ENCODE data around the gene ABHD14A.

Gene ABHD14A

DNA sequence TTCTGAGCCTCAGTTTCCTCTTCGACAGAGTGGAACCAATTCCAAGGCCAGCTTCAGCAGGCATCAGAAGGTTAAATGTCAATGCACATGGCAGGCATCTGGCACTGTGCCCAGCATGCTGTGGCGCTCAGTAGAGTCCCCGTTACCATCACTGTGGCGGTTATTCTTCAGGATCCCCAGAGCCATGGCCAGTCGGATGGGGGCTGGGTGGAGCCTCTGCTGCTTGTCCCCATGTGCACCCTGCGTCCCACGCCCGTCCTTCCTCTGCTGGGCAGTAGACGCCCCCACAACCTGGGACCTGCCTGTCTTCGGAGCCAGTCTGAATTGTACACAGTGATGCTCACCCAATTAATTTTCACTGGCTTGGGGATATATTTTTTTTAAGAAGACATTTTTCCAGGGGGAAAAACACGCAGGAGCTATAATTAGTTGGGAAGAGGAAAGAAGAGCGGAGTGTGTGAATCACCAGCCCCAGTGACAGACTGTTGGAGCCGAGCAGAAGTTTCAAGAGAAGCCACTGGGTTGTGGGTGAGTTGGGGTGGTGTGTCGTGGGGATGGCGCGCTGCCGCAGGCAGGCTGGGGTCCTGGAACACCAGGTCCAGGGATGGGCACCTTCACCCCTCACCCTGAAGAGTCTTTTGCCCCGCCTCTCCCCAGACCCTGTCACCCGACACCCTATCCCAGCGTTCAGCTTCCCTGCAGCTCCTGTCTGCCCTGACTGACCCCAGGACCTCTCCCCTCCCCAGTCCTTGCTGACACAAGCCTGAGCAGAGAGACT, 47.6 kb downstream of the ABHD14A start:
- Histone ChIP-seq H3K4me2 (ENCODE audit: low read depth, low read length) (no peak overlapping the region), H4K20me1 (ENCODE audit: insufficient read depth, low read length) (no peaks in the 10 kb centered on the region), H3K4me3 (ENCODE audit: low read length) (no peak overlapping the region), H3K9me2 (replicated peaks; ENCODE audit: insufficient read depth, low read length) (no peaks in the 10 kb centered on the region), H3K27me3 (replicated peaks; ENCODE audit: insufficient read depth, low read length) (no peaks in the 10 kb centered on the region), H3K9ac (ENCODE audit: low read length) (no peak overlapping the region), H3K4me1 (ENCODE audit: low read length) (no peaks in the 10 kb centered on the region), H3K79me2 (ENCODE audit: low read length) (no peaks in the 10 kb centered on the region), H3K27ac (ENCODE audit: low read length) (no peak overlapping the region), H3F3A (ENCODE audit: insufficient read depth, low read length) (no peaks in the 10 kb centered on the region), H2AFZ (ENCODE audit: low read length) (no peak overlapping the region), H3K9me3 (replicated peaks; ENCODE audit: insufficient read depth, low read length) (no peaks in the 10 kb centered on the region), H3K36me3 (replicated peaks; ENCODE audit: insufficient read depth, low read length) (no peaks in the 10 kb centered on the region)
- no peak for DNase-seq
- TF ChIP-seq, protein P1, sequence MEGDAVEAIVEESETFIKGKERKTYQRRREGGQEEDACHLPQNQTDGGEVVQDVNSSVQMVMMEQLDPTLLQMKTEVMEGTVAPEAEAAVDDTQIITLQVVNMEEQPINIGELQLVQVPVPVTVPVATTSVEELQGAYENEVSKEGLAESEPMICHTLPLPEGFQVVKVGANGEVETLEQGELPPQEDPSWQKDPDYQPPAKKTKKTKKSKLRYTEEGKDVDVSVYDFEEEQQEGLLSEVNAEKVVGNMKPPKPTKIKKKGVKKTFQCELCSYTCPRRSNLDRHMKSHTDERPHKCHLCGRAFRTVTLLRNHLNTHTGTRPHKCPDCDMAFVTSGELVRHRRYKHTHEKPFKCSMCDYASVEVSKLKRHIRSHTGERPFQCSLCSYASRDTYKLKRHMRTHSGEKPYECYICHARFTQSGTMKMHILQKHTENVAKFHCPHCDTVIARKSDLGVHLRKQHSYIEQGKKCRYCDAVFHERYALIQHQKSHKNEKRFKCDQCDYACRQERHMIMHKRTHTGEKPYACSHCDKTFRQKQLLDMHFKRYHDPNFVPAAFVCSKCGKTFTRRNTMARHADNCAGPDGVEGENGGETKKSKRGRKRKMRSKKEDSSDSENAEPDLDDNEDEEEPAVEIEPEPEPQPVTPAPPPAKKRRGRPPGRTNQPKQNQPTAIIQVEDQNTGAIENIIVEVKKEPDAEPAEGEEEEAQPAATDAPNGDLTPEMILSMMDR (IDR thresholded peaks at IDR 0.05; ENCODE audit: low read length): no peak
- TF ChIP-seq EZH2phosphoT487 (IDR thresholded peaks at IDR 0.05; ENCODE audit: low read length) (no peak), EZH2 (optimal IDR thresholded peaks at IDR 0.05; ENCODE audit: low read depth, low read length) (no peak)

GRCh38 chr3:52023101-52023770, 48.4 kb downstream of the ABHD14A start:
- Histone ChIP-seq H3F3A (ENCODE audit: insufficient read depth, low read length) (no peaks in the 10 kb centered on the region), H3K9me3 (replicated peaks; ENCODE audit: insufficient read depth, low read length) (no peaks in the 10 kb centered on the region), H3K4me2 (ENCODE audit: low read depth, low read length) (no peak overlapping the region), H3K27ac (ENCODE audit: low read length) (no peak overlapping the region), H3K27me3 (replicated peaks; ENCODE audit: insufficient read depth, low read length) (no peaks in the 10 kb centered on the region), H3K9ac (ENCODE audit: low read length) (no peak overlapping the region), H3K9me2 (replicated peaks; ENCODE audit: insufficient read depth, low read length) (no peaks in the 10 kb centered on the region), H3K4me3 (ENCODE audit: low read length) (no peak overlapping the region), H3K4me1 (ENCODE audit: low read length) (no peaks in the 10 kb centered on the region), H2AFZ (ENCODE audit: low read length) (no peak overlapping the region), H3K79me2 (ENCODE audit: low read length) (no peaks in the 10 kb centered on the region), H4K20me1 (ENCODE audit: insufficient read depth, low read length) (no peaks in the 10 kb centered on the region), H3K36me3 (replicated peaks; ENCODE audit: insufficient read depth, low read length) (no peaks in the 10 kb centered on the region)
- DNase-seq: no peak
- TF ChIP-seq, protein P1 (IDR thresholded peaks at IDR 0.05; ENCODE audit: low read length): no peak
- TF ChIP-seq EZH2phosphoT487 (IDR thresholded peaks at IDR 0.05; ENCODE audit: low read length): no peak
- TF ChIP-seq EZH2 (optimal IDR thresholded peaks at IDR 0.05; ENCODE audit: low read depth, low read length): no peak

DNA sequence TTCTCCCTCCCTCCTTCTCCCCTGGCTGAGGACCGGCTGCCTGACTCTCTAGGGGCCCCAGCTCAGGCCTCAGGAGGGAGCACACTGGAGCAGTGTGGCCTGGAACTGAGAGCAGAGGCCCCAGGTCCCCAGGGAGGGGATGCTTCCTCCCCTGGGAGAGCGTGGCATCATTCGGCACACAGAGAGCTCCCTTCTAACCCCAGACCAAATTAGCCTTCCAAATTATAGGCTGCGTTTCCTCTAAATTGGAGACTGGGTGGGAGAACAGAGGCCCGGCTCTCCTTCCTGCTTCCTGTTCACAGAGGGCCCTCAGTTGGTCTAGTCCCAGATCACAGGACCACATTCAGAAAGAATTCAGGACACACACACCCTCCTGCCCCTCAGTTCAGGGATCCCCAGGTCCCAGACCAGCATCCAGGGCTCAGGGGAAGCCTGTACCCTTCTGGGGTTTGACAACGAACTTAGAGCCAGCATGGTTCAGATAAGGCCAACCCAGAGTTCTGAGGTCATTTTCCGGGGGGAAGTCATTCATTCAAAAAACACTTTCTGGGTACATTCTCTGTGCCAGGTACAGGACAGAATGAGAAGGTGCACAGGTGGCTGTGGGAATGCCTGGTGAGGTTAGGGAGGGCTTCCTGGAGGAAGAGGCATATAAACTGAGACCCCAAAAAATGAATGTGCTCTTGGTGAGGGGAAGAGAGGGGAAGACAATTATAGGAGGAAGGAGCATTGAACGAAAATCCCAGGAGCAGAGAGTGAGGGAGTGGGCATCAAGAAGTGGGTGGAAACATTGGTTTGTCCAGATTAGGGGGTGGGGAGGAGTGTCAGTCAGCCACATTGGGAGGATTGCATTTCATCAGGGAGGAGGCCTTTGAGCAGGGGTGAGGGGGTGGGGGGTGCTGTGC, 49.2 kb downstream of the ABHD14A start:
- Histone ChIP-seq H3K9ac (ENCODE audit: low read length) (no peak overlapping the region), H3K79me2 (ENCODE audit: low read length) (no peaks in the 10 kb centered on the region), H3K27me3 (replicated peaks; ENCODE audit: insufficient read depth, low read length) (no peaks in the 10 kb centered on the region)

More for the DNA sequence above, 49.2 kb downstream of the ABHD14A start:
- TF ChIP-seq, protein P1 (IDR thresholded peaks at IDR 0.05; ENCODE audit: low read length): no peak
- TF ChIP-seq EZH2phosphoT487 (IDR thresholded peaks at IDR 0.05; ENCODE audit: low read length): no peak
- no peak for TF ChIP-seq EZH2 (optimal IDR thresholded peaks at IDR 0.05; ENCODE audit: low read depth, low read length)
- no peak for DNase-seq
- no peak overlapping the region for H3K27ac ChIP-seq (ENCODE audit: low read length)
- H3K9me3 ChIP-seq (replicated peaks; ENCODE audit: insufficient read depth, low read length): no peaks in the 10 kb centered on the region
- H2AFZ ChIP-seq (ENCODE audit: low read length): no peak overlapping the region
- no peak overlapping the region for H3K4me2 ChIP-seq (ENCODE audit: low read depth, low read length)
- no peaks in the 10 kb centered on the region for H3K4me1 ChIP-seq (ENCODE audit: low read length)
- H3K36me3 ChIP-seq (replicated peaks; ENCODE audit: insufficient read depth, low read length): no peaks in the 10 kb centered on the region
- no peaks in the 10 kb centered on the region for H3K9me2 ChIP-seq (replicated peaks; ENCODE audit: insufficient read depth, low read length)
- no peaks in the 10 kb centered on the region for H4K20me1 ChIP-seq (ENCODE audit: insufficient read depth, low read length)
- no peaks in the 10 kb centered on the region for H3F3A ChIP-seq (ENCODE audit: insufficient read depth, low read length)
- H3K4me3 ChIP-seq (ENCODE audit: low read length): no peak overlapping the region

Data from MM.1S (cell line).